Myocyte (in vitro differentiated cells): ENCODE measurements around the gene NHEJ1. TPM values are rescaled to one million over a fixed set of nuclear protein-coding genes. Genes with fewer than 3 reads are reported as not detected.
A peak's percentile ranks its signal among the peaks of the same experiment; 100 is the strongest.

ENCODE experiments used
- DNase-seq: peaks from one replicate; pipeline ENCODE4 v3.0.0-alpha.2; 2012; ENCODE audit warnings: low read depth
- total RNA-seq: library from RNA; depleted of rRNA; stranded (reverse); fragments of >200 nt; gene quantifications from 2 replicates; pipeline ENCODE4 v1.2.3, GENCODE V29; 2014

The NHEJ1 gene
- total RNA-seq, 1 donor from 2014 or later, result 13.6 TPM

- DNase-seq, result peak; percentile 97
Observed at GRCh38 chr2:219125225-219125885, 35.3 kb downstream of the NHEJ1 start.

GRCh38 chr2:219124381-219125110, 36.1 kb downstream of the NHEJ1 start:
- peak; percentile 65 for DNase-seq

- DNase-seq, result peak; percentile 17
Observed at GRCh38 chr2:219123356-219124135, 37.1 kb downstream of the NHEJ1 start.

DNA sequence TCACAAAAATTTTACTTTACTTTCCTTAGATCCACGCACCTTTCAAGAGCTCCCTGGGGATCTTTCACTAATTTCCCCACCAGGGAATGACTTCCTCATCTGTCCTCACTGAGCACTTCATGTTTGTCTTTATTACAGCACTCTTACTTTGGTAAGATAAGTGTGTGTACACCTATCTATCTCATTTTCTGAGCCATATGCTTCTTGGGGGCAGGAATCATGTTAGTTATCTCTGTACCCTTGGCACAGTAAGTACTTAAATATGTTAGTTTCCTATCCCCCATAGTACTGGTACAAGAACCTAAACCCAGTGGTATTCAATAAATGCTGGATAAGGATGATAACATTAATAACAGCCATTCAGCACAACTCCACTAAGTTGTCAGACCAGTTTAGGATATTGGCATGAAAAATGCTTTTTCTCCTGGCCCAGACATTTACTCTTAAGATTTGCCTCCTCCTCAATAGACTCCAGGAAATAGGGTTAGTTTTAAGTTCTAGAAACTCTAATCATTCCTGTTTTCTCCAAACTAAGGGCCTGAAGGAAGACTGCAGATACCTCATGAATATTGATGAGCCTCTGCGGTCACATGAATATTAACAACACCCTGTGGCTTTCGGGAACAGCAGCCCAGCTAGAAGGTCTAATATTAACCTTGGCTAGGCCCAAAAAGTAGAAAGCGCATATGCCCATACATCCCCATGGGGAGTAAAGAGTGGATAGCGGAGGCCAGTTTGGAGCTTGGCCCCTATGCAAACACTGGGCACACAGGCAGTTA, 38.2 kb downstream of the NHEJ1 start:
- no peak for DNase-seq

GRCh38 chr2:219120082-219120481, 40.5 kb downstream of the NHEJ1 start:
- no peak for DNase-seq

DNA sequence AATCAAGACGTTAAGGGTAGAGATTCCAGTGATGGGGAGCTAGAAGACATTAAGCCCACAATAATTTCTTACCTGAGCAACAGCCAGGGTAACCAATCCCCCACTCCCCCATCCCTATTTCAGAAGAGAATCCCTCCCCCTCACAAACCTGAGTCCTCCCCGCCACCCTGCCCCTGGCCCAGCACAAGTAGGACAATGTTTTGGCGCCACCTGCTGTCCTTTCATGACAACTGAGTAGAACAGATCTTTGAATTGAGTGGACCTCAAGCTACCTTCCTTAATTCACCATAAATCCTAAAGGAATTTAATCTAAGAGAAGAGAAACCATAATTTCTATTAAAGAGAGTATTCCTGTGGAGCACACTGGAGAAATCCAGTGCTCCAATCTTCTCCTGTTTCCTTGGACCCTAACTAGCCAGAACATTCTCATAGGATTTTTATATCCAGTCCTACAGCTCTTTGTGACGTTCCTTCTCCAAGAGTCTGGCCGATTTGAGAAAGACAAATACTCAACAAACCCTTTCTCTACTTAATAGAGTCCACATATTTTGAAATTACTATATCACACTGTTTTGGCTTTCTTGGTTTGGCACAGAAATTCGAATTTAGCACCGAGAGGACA, 41.1 kb downstream of the NHEJ1 start:
- DNase-seq, result peak; percentile 69

GRCh38 chr2:219118504-219118903, 42.1 kb downstream of the NHEJ1 start:
- DNase-seq, result no peak

DNA sequence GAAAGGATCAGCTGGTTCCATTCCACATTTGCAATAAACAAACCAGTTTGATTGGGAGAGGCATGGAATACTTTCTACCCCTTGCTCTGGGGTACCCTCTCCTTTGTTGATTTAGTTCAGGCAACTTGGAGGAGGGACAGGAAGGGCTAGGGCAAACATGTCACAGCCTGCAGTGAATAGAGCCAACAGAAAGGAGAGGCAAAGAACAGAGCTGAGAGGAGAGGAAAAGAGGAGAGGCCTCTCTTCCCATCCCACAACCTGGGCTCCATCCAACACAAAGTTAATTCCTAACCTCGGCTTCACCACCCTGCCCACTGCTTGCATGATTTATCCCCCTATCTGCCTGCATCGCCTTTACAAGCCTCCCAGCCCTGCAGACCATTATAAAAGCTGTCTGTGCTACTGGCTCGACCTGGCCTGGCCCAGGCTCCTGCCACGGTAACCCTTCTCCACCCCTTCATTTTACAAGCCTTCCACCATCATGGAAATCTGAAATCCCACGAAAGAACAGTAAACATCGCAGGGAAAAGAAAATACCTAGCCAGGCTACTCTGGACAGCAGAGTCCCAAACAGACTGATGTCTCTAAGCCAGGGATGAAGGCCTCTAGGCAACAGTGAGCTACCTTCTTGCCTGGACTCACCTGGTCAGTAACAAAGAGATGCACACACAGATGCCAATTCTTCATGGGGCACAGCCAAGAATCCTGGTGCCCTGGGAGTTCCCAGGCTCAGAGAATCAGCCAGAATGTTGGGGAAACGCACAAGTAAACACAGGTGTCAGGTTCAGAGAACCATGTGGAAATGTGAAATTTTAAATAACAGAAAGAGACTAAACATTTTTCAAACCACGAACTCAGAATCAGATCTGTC, 43.6 kb downstream of the NHEJ1 start:
- DNase-seq, result peak; percentile 13

DNA sequence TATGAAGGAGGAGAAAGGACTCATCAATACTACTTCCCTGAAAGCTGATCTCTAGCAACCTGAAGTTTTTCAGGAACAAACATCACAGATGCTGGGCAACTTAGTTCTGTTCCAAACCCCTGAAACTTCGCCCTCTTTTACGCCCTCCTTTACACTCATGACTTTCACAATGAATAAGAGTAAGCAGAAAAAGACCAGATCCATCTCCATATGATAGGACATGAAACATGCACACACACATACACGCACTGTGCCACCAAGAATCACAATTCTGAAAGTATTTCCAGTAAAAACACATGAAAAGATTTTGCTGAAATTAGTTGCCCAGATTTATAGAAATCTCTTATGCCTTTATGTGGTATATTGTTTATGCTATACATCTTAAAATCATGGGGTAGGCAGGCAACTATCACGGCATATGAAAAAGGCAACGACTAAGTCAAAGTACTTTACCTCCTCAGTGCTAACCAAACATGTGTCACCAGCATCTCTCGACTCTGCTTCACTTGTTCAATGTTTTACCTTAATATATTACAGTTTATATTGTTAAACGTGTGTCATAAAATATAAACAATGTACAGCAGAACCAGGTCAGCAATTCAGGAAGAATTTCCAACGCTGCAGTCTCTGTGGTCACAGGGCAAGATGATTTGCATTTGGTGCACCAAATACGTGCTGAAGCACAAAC, 47.8 kb downstream of the NHEJ1 start:
- DNase-seq, result no peak

DNA sequence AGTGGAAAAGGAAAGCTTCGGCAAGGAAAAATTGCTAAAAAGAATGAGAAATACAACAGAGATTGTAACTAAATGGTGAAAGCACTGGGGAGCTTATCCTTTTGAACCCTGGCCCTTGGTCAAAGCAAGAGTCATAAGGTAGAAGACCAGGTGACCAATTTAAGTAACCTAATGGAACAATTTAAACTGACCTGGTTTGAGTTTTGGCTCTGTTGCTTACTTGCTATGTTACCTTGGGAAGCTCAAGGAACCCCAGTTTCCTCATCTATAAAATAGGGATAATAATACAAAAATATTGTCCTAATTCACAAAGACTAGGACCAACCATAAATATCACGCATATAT, 48.6 kb downstream of the NHEJ1 start:
- no peak for DNase-seq

DNA sequence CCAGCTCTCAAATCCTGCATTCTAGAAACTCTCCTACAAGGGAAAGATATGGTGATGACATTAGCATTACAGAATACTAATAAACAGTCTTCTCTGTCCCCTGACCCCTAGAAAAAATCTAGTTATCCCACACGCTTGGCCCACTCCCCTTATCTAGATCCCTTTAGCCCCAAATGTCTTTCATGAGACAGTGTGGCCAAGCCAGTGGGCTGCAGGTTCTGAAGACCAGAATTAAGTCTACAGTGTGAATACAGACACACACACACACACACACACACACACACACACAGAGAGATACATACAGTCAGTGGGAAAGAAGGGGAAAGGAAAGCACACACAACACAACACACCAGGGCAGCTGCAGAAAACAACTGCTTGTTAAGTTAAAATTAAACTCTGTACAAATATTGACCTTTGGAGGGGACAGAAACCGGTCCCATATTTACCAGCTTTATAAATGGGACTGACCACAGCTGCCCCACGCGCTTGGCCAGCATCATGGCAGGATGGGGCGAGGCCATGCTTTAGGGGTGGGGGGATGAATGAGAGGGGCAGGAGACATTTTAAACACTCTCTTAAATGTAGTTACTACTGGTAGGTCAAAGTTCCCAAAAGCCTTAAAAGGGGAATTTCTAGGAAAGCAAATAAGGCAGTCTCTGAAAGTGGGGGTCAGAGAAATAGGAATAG, 49.1 kb downstream of the NHEJ1 start:
- peak; percentile 11 for DNase-seq

DNA sequence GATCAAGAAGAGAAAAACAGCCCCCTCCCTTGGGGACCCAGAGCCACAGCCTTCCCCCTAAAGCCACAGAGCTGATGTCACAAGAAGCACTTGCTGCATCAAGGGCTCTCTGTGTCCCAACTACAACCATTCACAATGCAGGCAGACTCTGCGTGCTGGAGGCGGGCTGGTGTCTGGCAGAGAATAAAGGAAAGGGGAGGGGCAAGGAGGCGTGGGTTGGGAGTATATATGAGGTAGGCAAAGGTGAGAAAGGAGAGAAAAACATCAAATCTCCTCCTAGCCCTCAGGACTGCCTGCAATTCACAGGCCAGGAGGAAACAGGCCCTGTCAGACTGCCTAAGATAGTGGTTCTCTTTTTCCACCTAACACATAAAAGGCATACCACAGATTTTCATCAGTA, 51.1 kb downstream of the NHEJ1 start:
- DNase-seq, result no peak

- DNase-seq, result no peak
Observed at GRCh38 chr2:219107758-219108157, 52.9 kb downstream of the NHEJ1 start.

DNA sequence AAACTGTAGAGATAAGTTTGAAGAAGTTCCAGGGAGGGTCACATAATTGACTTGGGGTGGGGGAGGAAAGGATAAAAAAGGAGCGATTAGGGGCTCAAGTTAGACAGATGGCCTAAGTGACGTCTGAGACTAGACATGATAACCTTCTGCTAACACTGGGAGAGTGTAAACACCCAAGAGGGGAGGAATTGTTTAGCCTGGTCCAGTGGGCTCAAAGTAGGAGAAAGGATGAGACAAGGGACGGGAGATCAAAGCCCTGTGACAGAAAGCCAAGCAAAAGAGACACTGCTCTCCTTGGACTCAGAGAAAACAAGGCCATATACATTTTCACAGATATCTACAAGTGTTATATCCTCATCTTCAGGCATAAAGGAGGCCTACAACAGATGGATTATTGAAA, 54.4 kb downstream of the NHEJ1 start:
- no peak for DNase-seq

GRCh38 chr2:219104107-219105035, 56.2 kb downstream of the NHEJ1 start:
- DNase-seq, result peak; percentile 30

GRCh38 chr2:219099329-219099728, 61.3 kb downstream of the NHEJ1 start:
- DNase-seq, result no peak

GRCh38 chr2:219095406-219095935, 65.1 kb downstream of the NHEJ1 start:
- no peak for DNase-seq
